ENCODE data around the gene BDKRB1.
A peak's percentile ranks its signal among the peaks of the same experiment; 100 is the strongest.

Gene BDKRB1

DNA sequence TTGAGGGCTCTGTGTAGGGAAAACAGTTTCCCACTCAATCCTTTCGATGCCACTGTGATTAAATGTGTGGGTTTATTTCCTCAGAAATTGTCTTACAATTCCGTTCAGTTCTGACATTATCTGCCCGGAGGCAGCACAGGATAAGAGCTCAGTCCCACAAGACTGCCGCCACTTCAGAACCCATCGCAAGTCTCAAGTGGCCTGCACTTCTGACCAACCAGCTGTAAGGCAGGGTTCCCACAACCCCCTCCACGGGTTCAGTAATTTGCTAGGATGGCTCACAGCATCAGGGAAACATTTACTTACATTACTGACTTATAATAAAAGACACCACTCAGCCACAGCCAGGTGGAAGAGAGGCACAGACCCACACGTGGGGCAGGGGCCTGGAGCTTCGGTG, 34.2 kb upstream of the BDKRB1 start:
- no peak for TF ChIP-seq JUND (IDR thresholded peaks at IDR 0.05; ENCODE audit: low read depth)
- DNase-seq (ENCODE audit: low read depth in 1 of 2, low spot score in 1 of 2), result no peak
- in situ Hi-C loops (cut with HindIII; ENCODE audit: low pct_unique_long_range_greater_than_20kb, low sequenced_read_pairs), result no loop called here

- peak in 1 of 2 experiments; percentile 31 for DNase-seq (ENCODE audit: low read depth in 1 of 2, low spot score in 1 of 2)
- in situ Hi-C loops (cut with HindIII; ENCODE audit: low pct_unique_long_range_greater_than_20kb, low sequenced_read_pairs), result no loop called here
- TF ChIP-seq JUND (IDR thresholded peaks at IDR 0.05; ENCODE audit: low read depth), result no peak
Measured at GRCh38 chr14:96224480-96225096, 31.4 kb upstream of the BDKRB1 start.

GRCh38 chr14:96225213-96225612, 30.8 kb upstream of the BDKRB1 start:
- no peak for TF ChIP-seq JUND (IDR thresholded peaks at IDR 0.05; ENCODE audit: low read depth)
- in situ Hi-C loops (cut with HindIII; ENCODE audit: low pct_unique_long_range_greater_than_20kb, low sequenced_read_pairs), result no loop called here
- DNase-seq (ENCODE audit: low read depth in 1 of 2, low spot score in 1 of 2), result no peak

- no peak for TF ChIP-seq JUND (IDR thresholded peaks at IDR 0.05; ENCODE audit: low read depth)
- in situ Hi-C loops (cut with HindIII; ENCODE audit: low pct_unique_long_range_greater_than_20kb, low sequenced_read_pairs), result no loop called here
- peak in 1 of 2 experiments; percentile 72 for DNase-seq (ENCODE audit: low read depth in 1 of 2, low spot score in 1 of 2)
Measured at GRCh38 chr14:96225745-96226151, 30.3 kb upstream of the BDKRB1 start.

DNA sequence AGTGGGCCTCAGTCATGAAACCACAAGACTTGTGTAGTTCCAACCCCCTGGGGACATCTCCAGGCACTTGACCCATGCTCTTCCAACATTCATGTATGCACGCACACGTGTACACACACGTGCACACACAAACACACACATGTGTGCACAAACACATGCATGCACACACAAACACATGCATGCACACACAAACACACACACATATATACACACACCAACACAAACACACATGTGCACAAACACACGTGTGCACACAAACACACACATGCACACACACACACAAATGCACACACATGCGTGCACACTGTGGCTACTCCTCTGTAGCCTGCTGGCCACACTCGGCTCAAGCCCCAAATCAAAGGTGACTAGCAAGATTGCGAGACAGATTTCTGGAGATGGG, 28.6 kb upstream of the BDKRB1 start:
- no peak for DNase-seq (ENCODE audit: low read depth in 1 of 2, low spot score in 1 of 2)
- in situ Hi-C loops (cut with HindIII; ENCODE audit: low pct_unique_long_range_greater_than_20kb, low sequenced_read_pairs), result no loop called here
- TF ChIP-seq JUND (IDR thresholded peaks at IDR 0.05; ENCODE audit: low read depth), result no peak

DNA sequence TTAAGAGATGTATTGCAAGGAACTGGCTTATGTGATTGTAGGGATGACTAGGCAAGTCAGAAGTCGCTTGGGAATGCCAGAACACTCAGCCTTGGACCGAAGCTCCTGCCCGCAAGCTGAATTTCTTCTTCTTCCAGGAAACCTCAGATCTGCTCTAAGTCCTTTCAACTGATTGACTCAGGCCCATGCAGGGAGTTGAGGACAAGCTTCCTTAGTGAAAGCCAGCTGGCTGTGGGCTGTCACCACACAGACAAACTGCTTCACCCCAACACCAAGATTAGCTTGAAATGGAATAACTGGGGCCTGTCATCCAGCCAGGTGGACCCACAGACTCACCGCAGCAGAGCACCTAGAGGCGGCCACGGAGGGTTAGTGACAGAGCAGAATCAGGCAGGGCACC, 26.7 kb upstream of the BDKRB1 start:
- no peak for DNase-seq (ENCODE audit: low read depth in 1 of 2, low spot score in 1 of 2)
- in situ Hi-C loops (cut with HindIII; ENCODE audit: low pct_unique_long_range_greater_than_20kb, low sequenced_read_pairs), result no loop called here
- no peak for TF ChIP-seq JUND (IDR thresholded peaks at IDR 0.05; ENCODE audit: low read depth)

- in situ Hi-C loops (cut with HindIII; ENCODE audit: low pct_unique_long_range_greater_than_20kb, low sequenced_read_pairs), result no loop called here
- TF ChIP-seq JUND (IDR thresholded peaks at IDR 0.05; ENCODE audit: low read depth), result no peak
- DNase-seq (ENCODE audit: low read depth in 1 of 2, low spot score in 1 of 2), result no peak
Measured at GRCh38 chr14:96231056-96231455, 25.0 kb upstream of the BDKRB1 start.

DNA sequence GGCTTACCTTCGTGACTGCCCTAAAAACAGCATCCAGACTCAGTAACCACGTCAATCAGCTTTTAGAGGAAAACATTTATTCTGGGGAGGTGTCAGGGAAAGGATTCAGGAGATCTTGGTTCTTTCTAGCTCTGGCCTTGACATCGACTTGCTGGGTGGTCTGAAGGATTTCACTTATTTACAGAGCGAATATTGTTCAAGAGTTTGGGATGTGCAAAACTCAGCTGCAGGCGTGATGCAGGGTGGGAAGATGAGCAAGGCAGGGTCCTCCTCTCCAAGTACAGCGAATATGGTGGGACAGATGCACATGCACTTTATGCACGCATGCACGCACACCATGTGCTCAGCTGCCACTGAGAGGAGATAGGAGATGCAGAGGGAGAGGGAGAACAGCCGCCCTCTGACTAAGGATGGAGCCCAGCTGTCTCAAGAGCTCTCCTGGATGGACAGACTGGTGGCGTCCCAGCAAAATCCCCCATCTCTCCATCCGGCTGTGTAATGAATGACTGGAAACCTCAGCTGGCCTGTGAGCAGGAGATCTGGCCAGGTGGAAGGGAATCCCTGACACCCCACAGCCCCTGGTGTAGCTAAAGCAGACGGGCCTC, 24.4 kb upstream of the BDKRB1 start:
- DNase-seq (ENCODE audit: low read depth in 1 of 2, low spot score in 1 of 2), result no peak
- TF ChIP-seq JUND (IDR thresholded peaks at IDR 0.05; ENCODE audit: low read depth), result no peak
- in situ Hi-C loops (cut with HindIII; ENCODE audit: low pct_unique_long_range_greater_than_20kb, low sequenced_read_pairs), result no loop called here

DNA sequence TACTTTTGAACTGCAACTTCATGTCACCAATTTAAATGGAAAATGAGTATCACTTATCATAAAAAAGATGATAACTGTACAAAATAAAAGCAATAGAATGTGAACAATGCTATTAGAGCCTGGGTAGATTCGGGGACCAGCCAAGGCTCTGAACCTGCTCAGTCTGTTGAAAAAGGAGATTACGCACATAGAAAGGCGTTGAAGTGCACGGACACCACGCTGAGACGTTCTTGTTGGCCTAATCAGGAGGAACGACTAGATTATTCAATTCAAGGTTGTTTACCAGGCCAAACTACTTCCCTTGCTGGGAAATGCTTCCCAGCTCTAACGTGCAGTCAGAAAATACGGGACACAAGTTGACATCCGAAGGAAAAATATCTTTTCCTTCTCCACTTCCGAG, 23.5 kb upstream of the BDKRB1 start:
- no peak for TF ChIP-seq JUND (IDR thresholded peaks at IDR 0.05; ENCODE audit: low read depth)
- DNase-seq (ENCODE audit: low read depth in 1 of 2, low spot score in 1 of 2), result no peak
- in situ Hi-C loops (cut with HindIII; ENCODE audit: low pct_unique_long_range_greater_than_20kb, low sequenced_read_pairs), result no loop called here

DNA sequence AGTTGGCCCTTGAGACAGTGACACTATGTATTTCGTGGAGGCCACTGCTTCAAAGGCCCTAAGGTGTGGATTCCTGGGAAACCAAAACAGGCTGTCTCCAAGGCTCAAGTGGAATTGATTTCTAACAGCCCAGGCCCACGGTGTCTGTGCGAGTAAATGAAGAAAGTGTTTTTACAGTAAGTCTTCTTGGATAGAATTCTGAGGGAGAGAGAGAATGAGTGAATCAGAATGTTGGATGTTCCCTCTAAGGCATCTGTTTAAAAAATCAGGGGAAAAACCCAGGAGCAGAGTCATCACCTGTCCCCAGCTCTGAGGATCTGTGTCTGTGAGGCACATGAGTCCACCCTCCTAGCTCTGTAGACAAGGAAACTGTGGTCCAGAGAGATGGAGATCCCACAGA, 22.3 kb upstream of the BDKRB1 start:
- no peak for TF ChIP-seq JUND (IDR thresholded peaks at IDR 0.05; ENCODE audit: low read depth)
- in situ Hi-C loops (cut with HindIII; ENCODE audit: low pct_unique_long_range_greater_than_20kb, low sequenced_read_pairs), result no loop called here
- DNase-seq (ENCODE audit: low read depth in 1 of 2, low spot score in 1 of 2), result no peak

DNA sequence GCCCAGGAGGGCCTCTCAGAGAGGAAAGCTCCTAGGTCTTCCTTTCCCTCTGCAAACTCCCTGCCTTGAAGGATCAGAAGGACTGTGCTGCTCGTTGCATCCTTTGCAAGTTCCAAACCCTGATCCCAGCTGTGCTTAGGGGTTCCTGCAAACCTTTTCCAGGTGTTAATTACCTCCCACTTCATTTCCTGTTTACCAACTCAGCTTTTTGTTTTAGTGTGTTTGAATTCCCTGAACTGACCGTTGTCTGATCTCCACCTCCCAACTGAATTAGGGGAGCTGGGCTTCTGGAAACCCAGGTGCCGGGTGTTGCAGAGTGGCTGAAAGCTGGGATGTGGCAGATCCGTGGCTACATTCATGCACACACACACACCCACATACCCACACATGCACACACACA, 20.6 kb upstream of the BDKRB1 start:
- DNase-seq (ENCODE audit: low read depth in 1 of 2, low spot score in 1 of 2), result no peak
- TF ChIP-seq JUND (IDR thresholded peaks at IDR 0.05; ENCODE audit: low read depth), result no peak
- in situ Hi-C loops (cut with HindIII; ENCODE audit: low pct_unique_long_range_greater_than_20kb, low sequenced_read_pairs), result no loop called here

DNA sequence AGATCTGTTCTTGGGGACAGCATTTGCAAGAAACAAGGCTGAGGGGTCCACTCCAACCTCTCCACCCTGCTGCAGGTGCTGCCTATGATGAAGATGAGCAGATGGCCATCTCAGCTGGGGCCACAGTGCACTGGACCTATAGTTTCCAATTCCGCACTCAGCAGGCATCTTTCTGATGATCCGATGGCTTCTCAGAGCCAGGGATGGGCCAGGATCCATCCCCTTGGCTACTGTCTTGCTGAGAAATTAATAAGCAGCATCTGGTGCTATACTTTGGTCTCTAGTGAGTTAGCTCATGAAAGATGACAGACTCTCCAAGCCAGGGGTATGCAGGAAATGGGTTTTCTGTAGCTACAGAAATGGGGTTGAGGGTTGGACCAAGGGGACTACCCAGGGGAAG, 18.4 kb upstream of the BDKRB1 start:
- in situ Hi-C loops (cut with HindIII; ENCODE audit: low pct_unique_long_range_greater_than_20kb, low sequenced_read_pairs), result no loop called here

GRCh38 chr14:96238676-96239265, 17.2 kb upstream of the BDKRB1 start:
- in situ Hi-C loops (cut with HindIII; ENCODE audit: low pct_unique_long_range_greater_than_20kb, low sequenced_read_pairs), result no loop called here
- no peak for TF ChIP-seq JUND (IDR thresholded peaks at IDR 0.05; ENCODE audit: low read depth)
- no peak for DNase-seq (ENCODE audit: low read depth in 1 of 2, low spot score in 1 of 2)

More for the DNA sequence above, 18.4 kb upstream of the BDKRB1 start:
- TF ChIP-seq JUND (IDR thresholded peaks at IDR 0.05; ENCODE audit: low read depth), result no peak
- no peak for DNase-seq (ENCODE audit: low read depth in 1 of 2, low spot score in 1 of 2)
